AG04449 (cell line): ENCODE data around the gene ARV1.
"Not testable (repeated sequence)": the region's sequence is repeated elsewhere in the genome, so short reads cannot be mapped to it uniquely, and the experiment has no call there.

Experiments used
- CTCF ChIA-PET: fragments of 350-600 bp; formaldehyde crosslinking; extraction: SDS; loops from one replicate; lab custom pipeline; 2021; ENCODE audit warnings: antibody characterized with exemption; lab: Yijun Ruan, JAX
- POLR2A ChIA-PET: fragments of 400-600, 350-600 bp; formaldehyde crosslinking; extraction: SDS; loops from one replicate; lab custom pipeline; 2020; ENCODE audit warnings: antibody characterized with exemption, inconsistent platforms; lab: Yijun Ruan, JAX
- DNase-seq: peaks from one replicate; pipeline ENCODE4 v3.0.0-alpha.2; 2010; ENCODE audit warnings: low read depth, low spot score
- H3K4me3 ChIP-seq: 2 replicates; pipeline ENCODE4 v1.5.1; 2011; ENCODE audit warnings: low read depth, mild to moderate bottlenecking, control low read depth, low read length
- CTCF ChIP-seq: IDR thresholded peaks from one replicate; pipeline ENCODE4 v1.5.1; 2011; ENCODE audit warnings: mild to moderate bottlenecking, moderate library complexity, low read length, control low read depth, inconsistent platforms; ENCODE audit not compliant: insufficient read depth; ENCODE audit errors: missing control alignments

The ARV1 gene

GRCh38 chr1:231040019-231040799, 61.3 kb downstream of the ARV1 start, which contains the start of gene FAM89A:
Gene FAM89A (minus strand): TSS chr1:231040254. CDS start chr1:231040211, 43 bp downstream.
- no peak for DNase-seq
- peak within 1 kb of the TSS; percentile 71 for H3K4me3 ChIP-seq
- TF ChIP-seq CTCF = no peak
- POLR2A ChIA-PET = interaction anchor here (1.8 kb wide), 1 partner anchor 99 kb away, joined by 7 read pairs; no protein-coding TSS in a partner anchor
- CTCF ChIA-PET = interaction anchor here (1.4 to 1.7 kb wide), 2 partner anchors 11 to 167 kb away, joined by 4 to 5 read pairs; no protein-coding TSS in a partner anchor

GRCh38 chr1:231040800-231041718, 62.2 kb downstream of the ARV1 start:
- no peak for TF ChIP-seq CTCF
- DNase-seq = no peak
- POLR2A ChIA-PET = interaction anchor here (1.8 kb wide), 1 partner anchor 99 kb away, joined by 7 read pairs; no protein-coding TSS in a partner anchor
- CTCF ChIA-PET = interaction anchor here (0.9 to 1.4 kb wide), 4 partner anchors 9 to 171 kb away, joined by 3 to 4 read pairs (median 4); no protein-coding TSS in a partner anchor
- H3K4me3 ChIP-seq = peak overlapping the region; percentile 58

GRCh38 chr1:231041719-231042261, 62.9 kb downstream of the ARV1 start:
- ChIA-PET CTCF (interaction anchor here (0.9 to 1.1 kb wide), 3 partner anchors 8 to 170 kb away, joined by 3 to 4 read pairs (median 3); no protein-coding TSS in a partner anchor), POLR2A (no interaction called here)
- no peak overlapping the region for H3K4me3 ChIP-seq
- DNase-seq = no peak
- no peak for TF ChIP-seq CTCF

GRCh38 chr1:231044588-231044987, 65.7 kb downstream of the ARV1 start:
- no peak overlapping the region for H3K4me3 ChIP-seq
- no peak for DNase-seq
- no peak for TF ChIP-seq CTCF
- ChIA-PET CTCF (interaction anchor here (0.9 to 1.2 kb wide), 2 partner anchors 9 to 166 kb away, joined by 3 to 4 read pairs; no protein-coding TSS in a partner anchor), POLR2A (no interaction called here)

GRCh38 chr1:231045286-231045685, 66.4 kb downstream of the ARV1 start:
- CTCF ChIA-PET = interaction anchor here (0.9 to 1.2 kb wide), 2 partner anchors 8 to 165 kb away, joined by 3 to 4 read pairs; no protein-coding TSS in a partner anchor
- no peak for TF ChIP-seq CTCF
- H3K4me3 ChIP-seq = no peak overlapping the region
- POLR2A ChIA-PET = no interaction called here
- no peak for DNase-seq

GRCh38 chr1:231045921-231046729, 67.2 kb downstream of the ARV1 start:
- H3K4me3 ChIP-seq, POLR2A ChIA-PET, DNase-seq: not testable (repeated sequence)
- CTCF ChIA-PET = interaction anchor here (0.6 kb wide), 1 partner anchor 105 kb away, joined by 3 read pairs; no protein-coding TSS in a partner anchor
